GM12892 (cell line): ENCODE results near the gene MACROD2.

ENCODE experiments used
- DNase-seq: peaks from one replicate; pipeline ENCODE4 v3.0.0; 2011; ENCODE audit not compliant: insufficient read length
- FAIRE-seq: peaks from 2 replicates; lab custom pipeline; 2011; peaks lifted over from hg19 to GRCh38; lab: Jason Lieb, UNC
- POLR2A ChIP-seq: IDR thresholded peaks from 2 replicates; pipeline ENCODE4 v1.6.1; 2011; ENCODE audit warnings: low read depth, low read length, control low read depth
- POLR2AphosphoS5 ChIP-seq: IDR thresholded peaks from 2 replicates; pipeline ENCODE4 v1.6.1; 2011; ENCODE audit warnings: low read depth, low read length, control low read depth
- TAF1 ChIP-seq: IDR thresholded peaks from 2 replicates; pipeline ENCODE4 v1.6.1; 2011; ENCODE audit warnings: low read depth, mild to moderate bottlenecking, control low read depth, low read length, borderline replicate concordance

The MACROD2 gene

DNA sequence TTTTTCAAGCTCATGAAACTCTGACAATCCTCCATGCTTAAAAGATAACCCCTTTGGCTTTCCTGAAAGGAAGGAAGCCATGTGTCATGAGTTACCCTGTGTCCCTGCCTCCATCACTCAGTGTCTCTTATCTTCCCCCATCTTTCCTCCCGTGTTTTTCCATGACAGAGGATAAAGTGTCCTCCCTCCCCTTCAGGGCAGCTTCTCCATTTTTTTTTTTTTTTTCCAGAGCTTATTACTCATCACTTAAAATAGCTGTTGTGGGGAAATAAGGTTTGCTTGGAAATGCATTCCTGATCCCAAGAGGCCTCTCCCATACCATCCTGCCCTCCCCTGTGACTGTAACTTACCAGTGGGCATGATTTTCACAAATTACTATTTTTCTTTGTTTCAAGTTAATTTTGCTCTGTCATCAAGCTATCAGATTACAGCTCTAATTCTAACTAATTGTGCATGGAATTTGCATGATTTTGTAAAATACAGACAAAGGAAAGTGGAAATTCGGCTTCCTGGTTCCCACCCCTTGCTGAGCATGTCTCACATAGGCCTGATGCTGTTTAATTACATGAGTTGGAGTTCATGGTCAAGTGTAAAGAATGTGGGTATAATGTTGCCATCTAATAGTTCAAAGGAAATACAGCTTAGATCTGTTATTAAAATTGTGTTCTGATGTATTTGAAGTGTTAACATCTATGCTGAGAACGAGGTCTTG is 956.5 kb downstream of the MACROD2 start:
- FAIRE-seq: no peak
- no peak for DNase-seq
- TF ChIP-seq TAF1 (no peak), POLR2AphosphoS5 (no peak), POLR2A (no peak)

DNA sequence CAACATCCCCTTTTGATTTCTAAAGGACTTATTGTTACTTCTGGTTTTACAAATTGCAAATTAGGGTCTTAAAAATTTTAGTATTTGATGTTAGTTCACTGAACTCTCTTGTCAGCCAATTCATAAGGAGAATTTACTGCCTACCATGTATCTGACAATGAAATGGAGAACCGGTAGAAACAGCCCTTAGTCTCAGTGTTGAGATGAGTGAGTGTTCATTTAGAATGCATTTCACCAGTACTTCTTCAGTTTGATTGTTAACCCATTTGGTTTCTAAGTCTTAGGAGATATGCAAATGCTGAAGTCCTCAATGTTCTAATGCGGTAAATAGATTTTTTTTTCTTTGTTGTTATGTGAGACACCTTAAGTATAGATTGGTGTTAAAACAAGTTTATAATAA is 958.4 kb downstream of the MACROD2 start:
- no peak for TF ChIP-seq TAF1
- no peak for TF ChIP-seq POLR2A
- TF ChIP-seq POLR2AphosphoS5: no peak
- DNase-seq (no peak), FAIRE-seq (no peak)

DNA sequence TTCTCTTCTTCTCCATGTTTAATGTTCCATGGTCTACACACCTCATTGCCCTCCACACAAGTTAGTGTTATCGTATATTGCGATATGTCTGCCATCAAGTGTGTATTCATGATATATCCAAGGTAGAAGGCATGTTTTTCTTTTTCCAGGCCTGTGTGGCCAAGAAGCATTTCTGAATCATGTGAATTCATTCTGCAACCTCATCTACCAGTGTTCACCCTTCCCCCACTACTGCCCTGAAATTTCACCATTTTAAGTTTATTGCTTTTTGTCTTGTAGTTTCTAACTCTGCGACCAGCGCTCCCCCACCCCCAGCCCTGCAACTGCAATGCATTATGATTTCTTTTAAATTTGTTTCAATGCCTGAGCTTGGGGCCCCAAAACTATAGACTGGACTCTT is 960.1 kb downstream of the MACROD2 start:
- DNase-seq: no peak
- TF ChIP-seq POLR2AphosphoS5 (no peak), TAF1 (no peak), POLR2A (no peak)
- no peak for FAIRE-seq

- TF ChIP-seq TAF1 (no peak), POLR2AphosphoS5 (no peak), POLR2A (no peak)
- FAIRE-seq (no peak), DNase-seq (no peak)
Measured at GRCh38 chr20:14956026-14956425, 960.7 kb downstream of the MACROD2 start.

GRCh38 chr20:14956538-14956937 is 961.2 kb downstream of the MACROD2 start:
- FAIRE-seq (no peak), DNase-seq (no peak)
- TF ChIP-seq POLR2AphosphoS5 (no peak), POLR2A (no peak), TAF1 (no peak)

- TF ChIP-seq POLR2AphosphoS5: no peak
- no peak for TF ChIP-seq POLR2A
- no peak for TF ChIP-seq TAF1
- DNase-seq (no peak), FAIRE-seq (no peak)
Measured at GRCh38 chr20:14957402-14957801, 962.1 kb downstream of the MACROD2 start.

DNA sequence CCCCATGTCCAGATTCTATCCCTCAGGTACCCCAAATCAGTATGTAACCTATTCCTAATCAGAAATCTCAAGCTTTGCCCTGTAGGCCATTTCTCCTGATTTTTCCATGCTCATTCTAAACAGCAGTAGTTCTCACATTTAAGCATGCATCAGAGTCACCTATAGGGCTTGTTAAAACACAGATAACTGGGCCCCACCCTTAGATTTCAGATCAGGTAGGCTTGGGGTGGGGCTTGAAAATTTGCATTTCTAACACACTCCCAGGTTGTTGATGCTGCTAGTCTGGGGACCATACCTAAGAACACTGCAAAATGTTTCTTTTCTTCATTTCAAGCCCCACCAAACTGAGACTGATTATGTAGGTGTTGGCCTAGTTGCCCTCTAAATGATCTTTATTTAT is 963.3 kb downstream of the MACROD2 start:
- FAIRE-seq: no peak
- TF ChIP-seq POLR2A (no peak), POLR2AphosphoS5 (no peak), TAF1 (no peak)
- no peak for DNase-seq

GRCh38 chr20:14959506-14960475 is 964.5 kb downstream of the MACROD2 start:
- no peak for FAIRE-seq
- no peak for DNase-seq
- TF ChIP-seq POLR2A (no peak), POLR2AphosphoS5 (no peak), TAF1 (no peak)

DNA sequence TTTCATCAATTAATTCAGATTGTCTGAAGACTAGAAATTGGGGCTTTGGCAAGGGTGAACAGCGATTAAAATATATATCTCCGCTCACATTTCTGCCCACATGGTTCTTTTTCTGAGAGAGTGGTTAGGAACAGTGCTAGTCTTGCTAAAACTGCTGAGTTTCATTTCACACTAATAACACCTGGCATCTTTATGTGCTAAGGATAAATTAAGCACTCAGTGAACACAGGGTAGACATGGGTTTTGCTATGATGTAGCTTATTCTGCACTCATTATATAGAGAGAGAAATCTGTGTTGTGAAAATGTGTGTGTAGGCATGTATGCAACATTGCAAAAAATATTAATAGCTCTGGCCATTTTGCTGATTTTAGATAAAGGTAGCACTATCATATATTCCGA is 965.5 kb downstream of the MACROD2 start:
- no peak for DNase-seq
- no peak for FAIRE-seq
- TF ChIP-seq TAF1 (no peak), POLR2A (no peak), POLR2AphosphoS5 (no peak)

DNA sequence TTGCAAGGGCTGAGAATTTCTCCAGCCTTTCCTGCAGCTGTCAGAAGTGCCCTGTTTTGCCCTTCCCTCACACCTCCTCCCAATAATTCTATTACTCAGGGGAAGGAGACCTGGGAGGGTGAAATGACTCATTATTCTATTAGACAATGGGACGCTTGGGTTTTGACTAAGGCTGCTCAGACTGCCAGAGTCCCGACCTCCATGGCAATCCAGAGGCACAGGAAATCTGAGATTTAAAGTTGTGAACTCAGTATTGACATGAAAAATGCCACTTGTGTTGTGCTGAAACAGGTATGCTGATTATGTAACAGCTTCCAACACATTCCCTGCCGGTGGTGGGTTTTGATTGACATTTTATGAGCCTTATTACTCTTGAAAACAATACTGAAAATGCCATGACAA is 967.9 kb downstream of the MACROD2 start:
- no peak for DNase-seq
- FAIRE-seq: no peak
- TF ChIP-seq POLR2A (no peak), TAF1 (no peak), POLR2AphosphoS5 (no peak)

DNA sequence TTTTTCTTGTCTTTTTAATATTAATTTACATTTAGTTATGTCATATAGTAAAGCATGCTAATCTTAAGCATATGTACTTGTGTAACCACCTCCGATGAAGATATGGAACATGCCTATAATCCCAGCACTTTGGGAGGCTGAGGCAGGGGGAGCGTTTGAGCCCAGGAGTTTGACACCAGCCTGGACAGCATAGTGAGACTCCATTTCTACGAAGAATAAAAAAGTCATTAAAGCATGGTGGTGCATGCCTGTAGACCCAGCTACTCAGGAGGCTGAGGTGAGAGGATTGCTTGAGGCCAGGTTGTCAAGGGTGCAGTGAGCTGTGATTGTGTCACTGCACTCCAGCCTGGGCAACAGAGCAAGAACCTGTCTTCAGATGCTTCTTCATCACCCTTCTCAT is 970.9 kb downstream of the MACROD2 start:
- DNase-seq (no peak), FAIRE-seq (no peak)
- TF ChIP-seq POLR2A: no peak
- TF ChIP-seq POLR2AphosphoS5: no peak
- no peak for TF ChIP-seq TAF1
